DMS79 (cell line): ENCODE measurements around the gene DNAJB8.

Source experiments
- DNase-seq: peaks from one replicate; lab custom pipeline; 2025; lab: John Stamatoyannopoulos, UW

The DNAJB8 gene

DNA sequence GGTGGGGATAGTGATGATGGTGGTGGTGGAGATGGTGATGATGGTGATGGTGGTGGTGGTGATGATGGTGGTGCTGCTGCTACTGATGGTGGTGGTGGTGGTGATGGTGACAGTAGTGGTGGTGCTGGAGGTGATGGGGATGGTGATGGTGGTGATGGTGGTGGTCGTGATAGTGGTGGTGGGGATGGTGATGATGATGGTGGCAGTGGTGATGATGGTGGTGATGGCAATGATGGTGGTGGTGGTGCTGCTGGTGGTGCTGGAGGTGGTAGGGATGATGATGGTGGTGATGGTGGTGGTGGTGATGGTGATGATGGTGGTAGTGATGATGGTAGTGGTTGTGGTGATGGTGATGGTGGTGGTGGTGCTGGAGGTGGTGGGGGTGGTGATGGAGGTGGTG is 21.3 kb downstream of the DNAJB8 start:
- DNase-seq: no peak

DNA sequence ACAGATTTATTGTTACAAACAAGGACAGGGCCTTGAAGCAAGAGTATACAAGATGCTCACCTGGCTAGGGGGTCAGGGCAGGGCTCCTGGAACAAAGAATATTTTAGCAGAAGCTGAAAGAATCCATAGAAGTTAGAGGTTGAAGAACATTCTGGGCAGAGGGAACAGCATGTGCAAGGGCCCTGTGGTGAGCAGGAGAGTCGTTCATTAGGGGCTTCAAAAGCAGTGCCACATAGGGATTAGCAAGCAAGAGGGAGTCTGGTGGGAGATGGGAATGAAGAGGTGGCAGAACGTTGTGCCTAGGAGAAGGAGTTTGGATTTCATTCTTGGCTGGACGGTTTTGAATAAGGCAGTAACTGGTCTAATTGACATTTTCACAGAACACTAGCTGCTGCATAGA is 22.9 kb downstream of the DNAJB8 start:
- DNase-seq: no peak

DNA sequence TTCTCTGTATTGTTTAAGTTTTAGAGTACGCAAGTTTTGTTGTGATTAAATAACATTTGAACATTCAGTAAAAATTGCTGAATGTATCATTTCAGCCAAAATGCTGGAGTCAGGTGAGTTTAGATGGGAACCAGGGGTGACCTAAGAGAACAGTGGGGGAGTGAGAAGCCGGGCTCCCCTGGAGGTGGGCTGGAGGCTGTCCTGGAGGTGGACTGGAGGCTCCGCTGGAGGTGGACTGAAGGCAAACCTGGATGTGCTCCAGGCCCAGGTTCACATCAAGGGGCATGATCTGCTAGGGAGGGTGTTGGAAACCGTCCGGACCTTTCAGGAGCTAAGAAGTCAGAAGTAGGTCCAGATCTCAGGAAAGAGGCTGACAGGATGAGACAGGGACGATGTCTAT is 23.7 kb downstream of the DNAJB8 start:
- no peak for DNase-seq

GRCh38 chr3:128442070-128442469 is 24.6 kb downstream of the DNAJB8 start:
- no peak for DNase-seq

GRCh38 chr3:128439226-128439625 is 27.5 kb downstream of the DNAJB8 start:
- no peak for DNase-seq

DNA sequence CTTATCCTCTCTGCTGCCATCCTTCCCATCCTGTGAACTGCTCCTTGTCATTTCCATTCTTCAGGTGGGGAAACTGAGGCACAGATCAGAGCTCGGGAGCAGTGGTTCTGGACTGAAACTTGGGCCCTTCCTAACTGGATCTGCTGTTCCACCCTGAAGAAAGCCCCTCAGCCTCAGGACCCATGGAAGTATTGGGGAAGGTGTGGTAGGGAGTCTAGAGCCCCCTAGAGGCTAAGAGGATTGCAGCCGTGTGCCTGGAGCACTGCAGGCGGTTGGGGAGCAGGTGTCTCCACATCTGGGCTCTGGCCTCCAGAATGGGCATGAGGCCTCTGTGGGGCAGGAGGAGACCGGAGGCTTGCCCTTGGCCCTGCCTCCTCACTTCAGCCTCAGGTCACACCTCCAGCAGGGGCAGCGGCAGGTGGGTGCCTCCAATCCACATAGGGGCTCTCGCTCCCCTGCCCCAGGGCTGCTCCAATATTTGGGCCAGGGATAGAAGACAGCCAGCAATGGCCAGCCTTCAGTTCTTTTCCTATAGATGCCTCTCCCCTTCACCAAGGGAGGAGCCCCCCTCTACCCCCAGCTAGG is 28.1 kb downstream of the DNAJB8 start:
- DNase-seq: no peak

DNA sequence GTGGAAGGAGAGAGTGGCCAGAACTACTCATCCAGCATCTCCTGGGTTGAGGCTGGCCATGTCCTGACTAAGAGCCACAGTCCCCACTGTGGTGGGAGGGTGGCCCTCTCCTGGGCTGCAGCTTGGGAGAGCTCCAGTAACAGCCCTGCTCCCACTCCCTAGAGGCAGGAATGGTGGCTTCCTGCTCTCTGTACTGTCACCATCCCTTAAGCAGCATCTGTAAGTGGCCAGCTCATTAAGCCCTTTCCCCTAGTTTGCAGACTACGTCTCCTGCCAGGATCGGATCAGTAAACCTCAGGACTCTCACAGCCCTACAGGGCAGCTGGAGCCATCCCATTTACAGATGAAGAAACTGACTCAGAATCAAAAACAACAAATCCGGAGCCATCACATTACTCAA is 30.5 kb downstream of the DNAJB8 start:
- no peak for DNase-seq

DNA sequence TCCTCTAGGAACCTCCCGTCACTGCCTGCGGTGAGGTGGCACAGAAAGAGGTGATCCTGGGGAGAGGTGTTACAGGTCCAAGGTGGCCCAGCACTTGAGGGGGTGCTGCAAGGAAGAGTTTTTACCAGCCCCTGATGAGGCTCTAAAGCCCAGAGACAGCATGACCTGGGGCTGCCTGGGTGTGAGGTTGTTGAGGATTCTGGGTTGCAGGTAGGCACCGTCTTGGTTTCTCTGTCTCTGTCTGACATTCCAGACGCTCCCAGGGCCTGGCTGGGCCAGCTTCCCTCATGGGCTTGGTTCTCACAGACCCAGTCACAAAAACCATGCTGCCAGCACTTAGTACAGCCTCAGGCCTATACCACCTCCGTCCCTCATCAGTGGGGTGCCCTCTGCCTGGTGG is 31.1 kb downstream of the DNAJB8 start:
- DNase-seq: no peak

GRCh38 chr3:128435058-128435457 is 31.6 kb downstream of the DNAJB8 start:
- no peak for DNase-seq

DNA sequence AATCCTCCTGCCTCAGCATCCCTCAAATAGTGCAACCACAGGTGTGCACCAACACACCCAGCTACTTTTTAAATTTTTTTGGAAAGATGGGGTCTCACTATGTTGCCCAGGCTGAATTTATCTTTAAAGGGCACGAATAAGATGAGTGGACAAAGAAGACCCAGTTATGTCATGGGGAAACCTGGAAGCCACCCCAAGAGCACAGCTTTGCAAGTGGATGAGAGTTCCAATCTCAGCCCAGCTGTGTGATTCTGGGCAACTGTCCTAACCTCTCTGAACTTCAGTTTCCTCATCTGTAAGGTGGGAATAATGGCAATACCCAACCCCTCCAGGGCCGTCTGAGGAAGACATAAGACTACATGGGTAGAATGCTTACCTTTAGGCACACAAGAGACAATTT is 32.2 kb downstream of the DNAJB8 start:
- no peak for DNase-seq

- DNase-seq: no peak
Measured at GRCh38 chr3:128433837-128434165, 32.9 kb downstream of the DNAJB8 start.

- no peak for DNase-seq
Measured at GRCh38 chr3:128432971-128433836, 33.5 kb downstream of the DNAJB8 start.

- peak; percentile 13 for DNase-seq
Measured at GRCh38 chr3:128432301-128432970, 34.3 kb downstream of the DNAJB8 start.

GRCh38 chr3:128431803-128432300 is 34.8 kb downstream of the DNAJB8 start:
- DNase-seq: no peak

GRCh38 chr3:128430731-128431130 is 36.0 kb downstream of the DNAJB8 start:
- DNase-seq: no peak

DNA sequence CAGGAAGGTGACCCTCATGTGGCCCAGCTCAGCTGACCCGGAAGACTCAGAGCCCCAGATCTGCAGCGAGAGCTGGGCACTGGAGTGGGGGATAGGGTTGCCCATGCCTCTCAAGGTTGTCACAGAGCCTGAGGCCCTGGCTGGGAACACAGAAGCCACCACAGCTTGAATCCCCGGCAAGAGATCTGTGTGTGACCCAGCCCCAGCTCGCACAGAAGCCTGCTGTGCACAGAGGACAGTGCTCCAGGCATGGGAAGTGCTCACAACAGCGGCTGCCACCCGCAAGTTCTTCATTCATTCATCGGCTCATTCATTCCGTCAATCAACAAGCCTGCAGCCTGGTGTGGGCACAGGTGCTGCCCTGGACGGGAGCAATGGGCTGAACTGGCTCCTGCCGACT is 36.4 kb downstream of the DNAJB8 start:
- no peak for DNase-seq

GRCh38 chr3:128429751-128430150 is 36.9 kb downstream of the DNAJB8 start:
- no peak for DNase-seq

DNA sequence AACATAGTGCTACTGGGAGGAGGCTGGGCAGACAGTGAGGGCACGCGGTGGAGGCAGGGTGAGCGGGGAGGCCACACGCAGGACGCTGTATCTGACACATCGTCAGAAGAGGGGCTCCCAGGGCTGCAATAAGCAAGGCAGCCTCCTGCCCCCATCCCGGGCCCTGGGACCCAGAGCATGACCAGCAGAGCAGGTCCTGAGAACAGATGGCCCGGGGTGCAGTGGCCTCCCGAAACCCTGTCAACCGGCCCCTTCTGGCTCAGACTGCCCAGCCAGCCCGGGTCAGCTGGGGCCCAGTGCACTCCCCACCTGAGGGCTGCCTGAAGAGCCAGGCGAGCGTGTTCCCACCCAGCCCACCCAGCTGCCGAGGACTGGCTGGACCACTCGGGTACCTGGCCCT is 37.4 kb downstream of the DNAJB8 start:
- DNase-seq: no peak

GRCh38 chr3:128427872-128428822 is 38.5 kb downstream of the DNAJB8 start:
- DNase-seq: no peak

DNA sequence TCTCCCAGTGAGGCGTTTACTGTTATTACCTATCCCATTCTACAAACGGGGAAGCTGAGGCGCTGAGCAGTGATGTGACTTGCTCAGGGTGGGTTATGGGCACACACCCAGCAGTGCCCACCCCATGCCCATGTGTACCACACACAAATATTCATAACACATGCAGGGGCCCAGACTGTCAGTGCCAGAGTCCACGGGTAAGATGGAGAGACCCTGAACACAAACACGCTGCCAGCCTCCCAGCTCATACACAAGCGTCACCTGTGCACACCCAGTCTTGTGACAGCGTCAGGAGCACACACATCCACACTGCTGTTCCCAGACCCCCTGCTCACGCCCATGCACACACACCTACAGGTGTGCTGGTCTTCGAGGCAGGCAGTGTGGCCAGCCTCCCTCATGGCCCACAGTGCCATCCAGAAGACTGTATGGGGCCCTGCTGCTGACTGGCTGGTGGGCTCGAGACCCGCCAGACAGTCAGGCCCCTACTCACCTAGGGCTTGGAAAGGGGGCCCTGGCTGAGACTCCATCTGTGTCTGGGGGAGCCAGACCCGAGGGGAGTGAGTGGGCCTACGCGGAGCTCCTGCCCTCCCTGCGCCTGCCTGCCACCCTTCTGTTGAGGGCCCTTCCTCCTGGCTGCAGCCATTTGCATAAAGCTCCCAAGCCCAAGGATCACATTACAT is 39.4 kb downstream of the DNAJB8 start:
- no peak for DNase-seq

DNA sequence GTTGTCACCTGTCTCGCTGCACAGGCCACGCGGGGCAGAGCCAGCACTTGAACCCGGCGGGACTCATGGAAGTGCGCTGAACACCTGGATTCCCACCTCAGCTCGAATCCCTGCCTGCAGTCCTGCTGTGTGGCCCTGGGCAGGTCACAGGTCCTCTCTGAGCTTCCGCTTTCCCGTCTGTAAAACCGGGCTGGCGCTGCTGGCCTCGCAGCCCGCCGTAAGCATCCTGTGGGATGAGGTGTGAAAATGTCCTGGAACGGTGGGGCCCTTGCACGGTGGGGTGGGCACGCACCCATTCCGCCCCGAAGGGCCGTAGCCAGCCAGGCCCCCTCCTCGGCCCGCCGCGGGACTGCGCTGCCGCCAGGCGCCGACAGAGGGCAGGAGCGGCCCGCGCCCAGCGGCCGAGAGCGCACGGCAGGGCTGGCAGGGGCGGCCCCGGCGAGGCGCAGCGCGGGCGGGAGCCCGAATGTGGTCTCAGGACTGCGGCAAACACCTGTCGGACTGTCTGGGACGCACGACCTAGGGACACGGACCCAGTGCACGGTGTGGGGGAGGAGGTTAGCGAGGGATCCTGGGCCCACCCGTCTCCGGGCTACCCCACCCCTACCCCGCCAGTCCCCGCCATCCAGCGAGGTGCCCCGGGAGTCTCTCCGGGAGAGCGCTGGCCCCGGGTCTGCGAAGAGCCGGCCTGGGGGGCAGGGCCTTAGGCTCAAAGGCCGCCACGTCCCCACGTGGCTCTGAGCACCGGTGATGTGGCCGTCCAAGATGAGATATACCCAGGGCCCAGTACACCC is 40.4 kb downstream of the DNAJB8 start:
- no peak for DNase-seq
